GM12891 (cell line): Measurements from ENCODE around the gene PAK4.

Source experiments
- PAX5 ChIP-seq: IDR thresholded peaks from 2 replicates; pipeline ENCODE4 v1.6.1; 2011; ENCODE audit warnings: low read length, moderate library complexity, mild to moderate bottlenecking; ENCODE audit not compliant: insufficient read depth, severe bottlenecking
- POLR2A ChIP-seq: IDR thresholded peaks from 2 replicates; pipeline ENCODE4 v1.6.1; 2011; ENCODE audit warnings: low read depth, low read length, control low read depth
- POLR2AphosphoS5 ChIP-seq: IDR thresholded peaks from 2 replicates; pipeline ENCODE4 v1.6.1; 2011; ENCODE audit warnings: low read depth, low read length, control low read depth
- POU2F2 ChIP-seq: IDR thresholded peaks from 2 replicates; pipeline ENCODE4 v1.6.1; 2011; ENCODE audit warnings: low read depth, mild to moderate bottlenecking, control low read depth, low read length, moderate library complexity
- SPI1 ChIP-seq: IDR thresholded peaks from 2 replicates; pipeline ENCODE4 v1.6.1; 2011; ENCODE audit warnings: low read depth, low read length, control low read depth
- TAF1 ChIP-seq: IDR thresholded peaks from 2 replicates; pipeline ENCODE4 v1.6.1; 2011; ENCODE audit warnings: low read depth, low read length, control low read depth

GRCh38 chr19:39200066-39200802, 74.6 kb downstream of the PAK4 start:
- no peak for TF ChIP-seq POLR2AphosphoS5
- TF ChIP-seq POLR2A = no peak
- TF ChIP-seq TAF1 = no peak
- no peak for TF ChIP-seq POU2F2
- TF ChIP-seq SPI1 = no peak
- TF ChIP-seq PAX5 = no peak
